Right atrium auricular region (tissue), 2 donors: ENCODE data around the gene DLG5. TPM values are rescaled to one million over a fixed set of nuclear protein-coding genes. Genes with fewer than 3 reads are reported as not detected.

Source experiments
- DNase-seq: peaks from one replicate; pipeline ENCODE4 v3.0.0-alpha.2; 2019; ENCODE audit warnings: low spot score
- H3K27ac ChIP-seq, 2 donors: fragments of 200-600 bp; sonication (generic); 1 replicate in 1 of 2; 2 replicates in 1 of 2; pipeline ENCODE4 v1.5.1; 2016 to 2019
- H3K27me3 ChIP-seq, 2 donors: fragments of 200-600 bp; sonication (generic); one replicate each; pipeline versions ENCODE4 v1.5.1 to v1.6.0; 2017 to 2019
- H3K36me3 ChIP-seq: fragments of 200-600 bp; sonication (generic); one replicate; pipeline ENCODE4 v1.5.1; 2016
- H3K4me1 ChIP-seq, 2 donors: fragments of 200-600 bp; sonication (generic); one replicate each; pipeline versions ENCODE4 v1.5.1 to v1.6.0; 2017 to 2019
- H3K4me3 ChIP-seq, 2 donors: fragments of 200-600 bp; sonication (generic); 1 replicate in 1 of 2; 2 replicates in 1 of 2; pipeline ENCODE4 v1.5.1; 2017 to 2019; ENCODE audit warnings: mild to moderate bottlenecking in 1 of 2, moderate library complexity in 1 of 2
- H3K9me3 ChIP-seq, 2 donors: fragments of 200-600 bp; sonication (generic); one replicate each; pipeline ENCODE4 v1.5.1; 2019
- CTCF ChIP-seq, 2 donors: fragments of 200-600 bp; sonication (generic); IDR thresholded peaks; one replicate each; pipeline ENCODE4 v1.5.1; 2019; ENCODE audit warnings: antibody characterized with exemption in 2 of 2
- total RNA-seq, 2 donors: library from RNA; depleted of rRNA; stranded (reverse); fragments of >200 nt; gene quantifications; one replicate each; pipeline ENCODE4 v1.1.0, GENCODE V29; 2016

The DLG5 gene
- total RNA-seq, 2 donors from 2014 or later, result 10.5 to 20.4 TPM

GRCh38 chr10:77836299-77836820, 90.2 kb downstream of the DLG5 start:
- H3K9me3 ChIP-seq, result no peaks in the 10 kb centered on the region
- peak; percentile 86 for DNase-seq
- H3K36me3 ChIP-seq, result peaks cover 44% of the 10 kb centered on the region
- H3K27ac ChIP-seq, result peak overlapping the region; percentile 52 to 64
- H3K27me3 ChIP-seq, result no peaks in the 10 kb centered on the region
- peak in 1 of 2 donors; percentile 11 for TF ChIP-seq CTCF (IDR thresholded peaks at IDR 0.05)
- no peak overlapping the region for H3K4me3 ChIP-seq
- peaks cover 0 to 37% of the 10 kb centered on the region in 2 donors for H3K4me1 ChIP-seq

- TF ChIP-seq CTCF (IDR thresholded peaks at IDR 0.05), result no peak
- Histone ChIP-seq H3K9me3 (no peaks in the 10 kb centered on the region), H3K4me1 (peaks cover 0 to 37% of the 10 kb centered on the region in 2 donors), H3K4me3 (no peak overlapping the region), H3K27me3 (no peaks in the 10 kb centered on the region), H3K36me3 (peaks cover 43% of the 10 kb centered on the region), H3K27ac (peak overlapping the region; percentile 46 to 64)
- DNase-seq, result no peak
Measured at GRCh38 chr10:77835669-77836086, 90.9 kb downstream of the DLG5 start.

GRCh38 chr10:77834943-77835668, 91.4 kb downstream of the DLG5 start:
- H3K9me3 ChIP-seq, result no peaks in the 10 kb centered on the region
- TF ChIP-seq CTCF (IDR thresholded peaks at IDR 0.05), result no peak
- H3K36me3 ChIP-seq, result peaks cover 49% of the 10 kb centered on the region
- H3K4me3 ChIP-seq, result no peak overlapping the region
- DNase-seq, result no peak
- H3K27me3 ChIP-seq, result no peaks in the 10 kb centered on the region
- H3K27ac ChIP-seq, result peak overlapping the region in 1 of 2 donors; percentile 64
- peaks cover 0 to 37% of the 10 kb centered on the region in 2 donors for H3K4me1 ChIP-seq

- Histone ChIP-seq H3K4me1 (peaks cover 0 to 37% of the 10 kb centered on the region in 2 donors), H3K27ac (no peak overlapping the region), H3K4me3 (no peak overlapping the region), H3K36me3 (peaks cover 55% of the 10 kb centered on the region), H3K9me3 (no peaks in the 10 kb centered on the region), H3K27me3 (no peaks in the 10 kb centered on the region)
- TF ChIP-seq CTCF (IDR thresholded peaks at IDR 0.05), result no peak
- DNase-seq, result no peak
Measured at GRCh38 chr10:77834540-77834939, 92.0 kb downstream of the DLG5 start.

- H3K36me3 ChIP-seq, result peaks cover 62% of the 10 kb centered on the region
- no peak for DNase-seq
- H3K4me1 ChIP-seq, result peaks cover 0 to 34% of the 10 kb centered on the region in 2 donors
- H3K27ac ChIP-seq, result no peak overlapping the region
- no peak overlapping the region for H3K4me3 ChIP-seq
- TF ChIP-seq CTCF (IDR thresholded peaks at IDR 0.05), result no peak
- H3K9me3 ChIP-seq, result no peaks in the 10 kb centered on the region
- no peaks in the 10 kb centered on the region for H3K27me3 ChIP-seq
Measured at GRCh38 chr10:77833792-77834191, 92.8 kb downstream of the DLG5 start.
